Caco-2 (cell line): ENCODE measurements around the gene SH3D19. TPM values are rescaled to one million over a fixed set of nuclear protein-coding genes. Genes with fewer than 3 reads are reported as not detected.

ENCODE experiments used
- Bru-seq: library from RNA; stranded (reverse); fragments of 400-500 nt; gene quantifications from one replicate; lab custom pipeline; 2021; lab: Mats Ljungman, UMichigan
- BruChase-seq, 2 experiments: library from RNA; stranded (reverse); fragments of 400-500 nt; gene quantifications; one replicate each; lab custom pipeline; 2021; lab: Mats Ljungman, UMichigan
- BruUV-seq: library from RNA; stranded (reverse); fragments of 400-500 nt; replicated peaks from 2 replicates; lab custom pipeline; 2021; lab: Mats Ljungman, UMichigan
- CTCF ChIA-PET: fragments of 300-600 bp; sonication (Branson Sonifier 250); formaldehyde crosslinking; loops from one replicate; lab custom pipeline; 2022; ENCODE audit warnings: antibody characterized with exemption; lab: Charles Lee
- POLR2A ChIA-PET: fragments of 300-600 bp; sonication (Branson Sonifier 250); formaldehyde crosslinking; loops from one replicate; lab custom pipeline; 2022; ENCODE audit warnings: antibody characterized with exemption; lab: Charles Lee
- DNase-seq, 2 experiments: peaks; one replicate each; pipeline versions ENCODE4 v3.0.0 to v3.0.0-alpha.2; 2020 to 2022
- H3K27me3 ChIP-seq: replicated peaks from 2 replicates; pipeline ENCODE4 v1.6.0; 2011; ENCODE audit warnings: low read length; ENCODE audit not compliant: control insufficient read depth, insufficient read depth
- H3K36me3 ChIP-seq: 2 replicates; pipeline ENCODE4 v1.5.1; 2011; ENCODE audit warnings: low read length; ENCODE audit not compliant: control insufficient read depth, insufficient read depth
- H3K4me1 ChIP-seq: fragments of 250-450 bp; sonication (Bioruptor Pico); 2 replicates; pipeline ENCODE4 v1.5.1; 2020; ENCODE audit warnings: mild to moderate bottlenecking
- H3K4me3 ChIP-seq: 2 replicates; pipeline ENCODE4 v1.5.1; 2011; ENCODE audit warnings: low read depth, mild to moderate bottlenecking, control low read depth, low read length
- H3K9me3 ChIP-seq: fragments of 250-450 bp; sonication (Bioruptor Pico); 2 replicates; pipeline ENCODE4 v1.5.1; 2020; ENCODE audit warnings: mild to moderate bottlenecking, moderate library complexity
- H3K27ac Mint-ChIP-seq: one replicate; pipeline ENCODE4 v1.8.0; 2022; ENCODE audit warnings: mixed read lengths; ENCODE audit not compliant: unreplicated experiment
- H3K27me3 Mint-ChIP-seq: one replicate; pipeline ENCODE4 v1.8.0; 2022; ENCODE audit warnings: mixed read lengths; ENCODE audit not compliant: insufficient read depth, unreplicated experiment
- H3K36me3 Mint-ChIP-seq: one replicate; pipeline ENCODE4 v1.8.0; 2022; ENCODE audit warnings: mild to moderate bottlenecking, mixed read lengths; ENCODE audit not compliant: insufficient read depth, unreplicated experiment
- H3K4me1 Mint-ChIP-seq: one replicate; pipeline ENCODE4 v1.8.0; 2022; ENCODE audit warnings: low read depth, mixed read lengths; ENCODE audit not compliant: unreplicated experiment
- H3K4me3 Mint-ChIP-seq: one replicate; pipeline ENCODE4 v1.8.0; 2022; ENCODE audit warnings: mild to moderate bottlenecking, moderate library complexity, mixed read lengths; ENCODE audit not compliant: unreplicated experiment
- H3K9me3 Mint-ChIP-seq: one replicate; pipeline ENCODE4 v1.8.0; 2022; ENCODE audit warnings: mixed read lengths; ENCODE audit not compliant: unreplicated experiment
- intact Hi-C: fragments of 100-400 bp; cut with micrococcal nuclease; formaldehyde crosslinking; loops from one replicate; pipeline ENCODE4 v1.10.0; 2022; ENCODE audit not compliant: unreplicated experiment
- long read RNA-seq: library from polyadenylated mRNA; stranded (forward); transcript quantifications from one replicate; pipeline ENCODE4 v2.0.0, GENCODE V29; 2022
- total RNA-seq: library from RNA; stranded (reverse); gene quantifications from 2 replicates; pipeline ENCODE4 v1.2.3, GENCODE V29; 2022
- TF ChIP-seq, protein P1 (sequence below), 2 experiments: fragments of 200-600 bp in 1 of 2; IDR thresholded peaks; 1 replicate in 1 of 2; 2 replicates in 1 of 2; pipeline versions ENCODE4 v1.5.1 to v1.8.0; 2011 to 2022; ENCODE audit warnings: antibody characterized with exemption in 1 of 2, control low read depth in 1 of 2, inconsistent platforms in 1 of 2, low read depth in 1 of 2, low read length in 1 of 2, mild to moderate bottlenecking in 1 of 2, moderate library complexity in 1 of 2; ENCODE audit not compliant: insufficient read depth in 1 of 2, severe bottlenecking in 1 of 2, unreplicated experiment in 1 of 2

Gene SH3D19
- total RNA-seq: 57.2 and 57.8 TPM in 2 replicates
- Bru-seq, nascent RNA: percentile 91 among the genes with signal in this experiment
- percentile 88 among the genes with signal in this experiment for BruChase-seq, experiment 1, labeled RNA remaining after a 2-hour chase
- BruChase-seq, experiment 2, labeled RNA remaining after a 6-hour chase: percentile 88 among the genes with signal in this experiment
- long read RNA-seq, full-length matches to known transcripts: 19 of 83 reads
- long read RNA-seq, partial matches to known transcripts: 9 of 83 reads
- long read RNA-seq, other reads (novel, unspliced or antisense): 55 of 83 reads

DNA sequence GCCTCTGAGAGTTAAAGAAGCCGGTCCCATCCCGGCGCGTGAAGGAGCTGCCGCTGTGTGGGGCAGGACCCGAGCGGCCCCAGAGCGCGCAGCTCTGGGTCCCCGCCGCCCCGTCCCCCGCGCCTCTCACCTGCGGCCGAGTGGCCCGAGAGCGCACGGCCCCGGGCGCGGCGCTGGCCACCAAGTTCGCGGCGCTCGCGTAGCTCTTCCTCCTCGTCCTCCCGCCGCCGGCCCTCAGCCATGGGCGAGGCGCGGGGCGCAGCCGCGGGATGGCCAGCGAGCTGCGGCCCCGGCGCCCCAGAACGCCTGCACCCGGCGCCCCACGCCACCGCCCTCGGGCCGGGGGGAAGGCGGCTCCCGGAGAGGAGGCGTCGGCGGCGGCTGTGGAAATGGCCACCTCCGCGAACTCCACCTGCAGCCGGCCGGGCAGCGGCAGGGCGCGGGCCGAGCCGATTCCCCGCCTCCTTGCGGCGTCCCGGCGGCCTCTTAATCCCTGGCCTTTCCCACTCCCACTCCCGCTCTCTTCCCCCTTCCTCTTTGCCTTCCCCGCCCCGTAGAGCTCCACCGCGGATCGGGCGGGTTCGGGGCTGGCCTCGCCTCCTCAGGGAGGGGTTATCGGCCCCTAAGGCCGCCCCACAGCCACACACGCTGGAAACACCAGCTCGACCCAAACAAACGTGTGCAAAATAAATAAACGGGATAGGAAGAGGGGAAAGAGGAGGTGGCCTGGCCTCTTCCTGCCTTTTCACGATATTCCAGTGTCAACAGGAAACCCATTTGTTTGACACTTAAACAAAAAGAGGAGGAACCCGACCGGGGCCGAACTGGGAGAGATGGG, at the start of gene SH3D19:
TSS of gene SH3D19 (minus strand) at position 495 of the 838 bp plus-strand sequence. CDS start at position 242, 253 bp downstream.
- no peaks in the 10 kb centered on the region for H3K27me3 ChIP-seq
- H3K9me3 Mint-ChIP-seq: peaks cover under 1% of the 10 kb centered on the region
- DNase-seq: peak; percentile 88 to 90
- H3K4me3 Mint-ChIP-seq: peak within 1 kb of the TSS; percentile 86
- TF ChIP-seq, protein P1, sequence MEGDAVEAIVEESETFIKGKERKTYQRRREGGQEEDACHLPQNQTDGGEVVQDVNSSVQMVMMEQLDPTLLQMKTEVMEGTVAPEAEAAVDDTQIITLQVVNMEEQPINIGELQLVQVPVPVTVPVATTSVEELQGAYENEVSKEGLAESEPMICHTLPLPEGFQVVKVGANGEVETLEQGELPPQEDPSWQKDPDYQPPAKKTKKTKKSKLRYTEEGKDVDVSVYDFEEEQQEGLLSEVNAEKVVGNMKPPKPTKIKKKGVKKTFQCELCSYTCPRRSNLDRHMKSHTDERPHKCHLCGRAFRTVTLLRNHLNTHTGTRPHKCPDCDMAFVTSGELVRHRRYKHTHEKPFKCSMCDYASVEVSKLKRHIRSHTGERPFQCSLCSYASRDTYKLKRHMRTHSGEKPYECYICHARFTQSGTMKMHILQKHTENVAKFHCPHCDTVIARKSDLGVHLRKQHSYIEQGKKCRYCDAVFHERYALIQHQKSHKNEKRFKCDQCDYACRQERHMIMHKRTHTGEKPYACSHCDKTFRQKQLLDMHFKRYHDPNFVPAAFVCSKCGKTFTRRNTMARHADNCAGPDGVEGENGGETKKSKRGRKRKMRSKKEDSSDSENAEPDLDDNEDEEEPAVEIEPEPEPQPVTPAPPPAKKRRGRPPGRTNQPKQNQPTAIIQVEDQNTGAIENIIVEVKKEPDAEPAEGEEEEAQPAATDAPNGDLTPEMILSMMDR (IDR thresholded peaks at IDR 0.05; ENCODE audit: insufficient read depth in 1 of 2, low read depth in 1 of 2, low read length in 1 of 2, severe bottlenecking in 1 of 2, unreplicated experiment in 1 of 2): no peak
- TSS peak; percentile 83 for BruUV-seq
- H3K4me1 Mint-ChIP-seq: peaks cover 34% of the 10 kb centered on the region
- H3K36me3 ChIP-seq: no peaks in the 10 kb centered on the region
- no peaks in the 10 kb centered on the region for H3K27me3 Mint-ChIP-seq
- peaks cover 31% of the 10 kb centered on the region for H3K4me1 ChIP-seq
- CTCF ChIA-PET: interaction anchor here (0.6 to 1.5 kb wide), 6 partner anchors 18 to 208 kb away, joined by 3 to 8 read pairs (median 3); partner anchors contain the start of genes FHIP1A and PRSS48
- peak within 1 kb of the TSS; percentile 59 for H3K4me3 ChIP-seq
- POLR2A ChIA-PET: interaction anchor here (0.6 to 1.9 kb wide), 15 partner anchors 9 to 309 kb away, joined by 3 to 20 read pairs (median 5); no protein-coding TSS in a partner anchor
- H3K9me3 ChIP-seq: no peaks in the 10 kb centered on the region
- intact Hi-C loops: loop anchor here (1.0 to 2.0 kb wide), 2 partner anchors 16 to 49 kb away; partner anchors contain the start of gene PRSS48
- peak within 1 kb of the TSS; percentile 89 for H3K27ac Mint-ChIP-seq
- H3K36me3 Mint-ChIP-seq: no peaks in the 10 kb centered on the region

DNA sequence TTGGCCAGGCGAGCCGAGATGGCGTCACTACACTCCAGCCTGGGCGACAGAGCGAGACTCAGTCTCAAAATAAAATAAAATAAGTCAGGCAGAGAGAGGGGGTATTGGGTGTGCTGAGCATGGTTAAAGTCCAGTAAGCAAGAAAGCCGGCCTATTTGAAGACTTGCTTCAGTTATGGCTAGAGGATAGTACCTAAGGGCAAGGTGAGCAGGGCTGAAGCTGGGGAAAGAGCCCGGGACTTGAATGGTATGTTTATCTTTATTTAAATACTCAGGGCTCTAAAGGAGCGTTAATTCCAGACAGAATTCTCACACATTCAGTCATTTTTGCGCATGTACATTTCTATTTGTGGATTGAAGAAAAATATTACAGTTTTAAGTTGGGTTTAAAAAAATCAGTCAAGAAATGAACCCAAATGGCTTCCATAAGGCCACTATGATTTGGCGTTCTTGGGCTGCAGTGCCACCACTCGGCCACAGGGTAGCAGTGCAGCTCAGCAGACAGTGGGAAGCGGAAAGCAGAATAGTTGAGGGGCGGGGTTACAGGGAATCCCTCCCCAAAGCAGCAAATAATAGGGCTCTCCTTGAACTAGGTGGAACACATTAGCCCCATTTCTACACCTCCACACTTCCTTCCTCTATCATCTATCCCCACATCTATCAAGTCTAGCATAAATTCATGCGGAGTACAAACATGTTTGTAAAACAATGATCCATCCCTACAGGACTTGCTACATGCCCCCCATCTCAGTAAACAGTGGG, 37.2 kb upstream of the SH3D19 start:
- POLR2A ChIA-PET: interaction anchor here (0.9 kb wide), 1 partner anchor 37 kb away, joined by 3 read pairs; the partner anchor contains the start of gene SH3D19
- Mint-ChIP-seq H3K9me3 (no peaks in the 10 kb centered on the region), H3K4me1 (peaks cover 12% of the 10 kb centered on the region), H3K36me3 (peaks cover 8% of the 10 kb centered on the region), H3K4me3 (no peak overlapping the region), H3K27me3 (no peaks in the 10 kb centered on the region), H3K27ac (no peak overlapping the region)
- no peak overlapping the region for H3K4me3 ChIP-seq
- BruUV-seq: no TSS peak
- no peaks in the 10 kb centered on the region for H3K36me3 ChIP-seq
- H3K27me3 ChIP-seq: no peaks in the 10 kb centered on the region
- TF ChIP-seq, protein P1 (IDR thresholded peaks at IDR 0.05; ENCODE audit: insufficient read depth in 1 of 2, low read depth in 1 of 2, low read length in 1 of 2, severe bottlenecking in 1 of 2, unreplicated experiment in 1 of 2): peak; percentile 90 to 97
- intact Hi-C loops: loop anchor here (1.0 to 2.0 kb wide), 10 partner anchors 21 to 250 kb away; partner anchors contain the start of gene PRSS48
- H3K9me3 ChIP-seq: no peaks in the 10 kb centered on the region
- DNase-seq: peak; percentile 86 to 88
- CTCF ChIA-PET: interaction anchor here (0.5 to 1.3 kb wide), 6 partner anchors 37 to 268 kb away, joined by 3 to 9 read pairs (median 4); partner anchors contain the start of genes PRSS48 and SH3D19
- H3K4me1 ChIP-seq: no peaks in the 10 kb centered on the region
